ENCODE results near the gene ZNF746. TPM values are rescaled to one million over a fixed set of nuclear protein-coding genes. Genes with fewer than 3 reads are reported as not detected.

Gene ZNF746
- total and polyA plus RNA-seq, 7 experiments from 2014 or later: 7.6 to 32.0 (median 24.0) TPM

DNA sequence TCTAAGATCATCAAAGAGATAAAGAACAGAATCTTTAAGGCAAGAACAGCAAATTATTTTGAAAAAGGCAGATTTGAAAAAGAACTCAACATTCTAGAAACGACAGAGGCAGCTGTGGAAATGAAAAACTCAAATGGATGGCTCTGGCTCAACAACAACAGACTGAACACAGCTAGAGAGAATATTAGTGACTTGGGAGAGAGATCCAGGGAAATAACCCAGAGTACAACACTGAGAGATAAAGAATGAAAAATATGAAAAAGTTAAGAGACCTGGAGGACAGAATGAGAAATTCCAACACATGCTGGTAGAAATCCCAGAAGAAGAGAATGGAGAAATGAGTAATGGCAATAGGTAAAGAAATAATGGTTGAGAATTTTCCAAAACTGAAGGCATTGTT, 18.9 kb downstream of the ZNF746 start:
- peaks cover 12 to 63% (median 39%) of the 10 kb centered on the region in 5 donors for H3K36me3 Mint-ChIP-seq
- peaks cover 0 to 10% (median 6%) of the 10 kb centered on the region in 11 donors for H3K9me3 Mint-ChIP-seq
- intact Hi-C loops (cut with micrococcal nuclease): no loop called here
- Histone ChIP-seq H3K4me1 (ENCODE audit: control insufficient read depth in 2 of 2, insufficient read depth in 2 of 2, low read length in 2 of 2) (no peaks in the 10 kb centered on the region), H3K36me3 (ENCODE audit: control insufficient read depth in 2 of 3, insufficient read depth in 3 of 3, low read length in 3 of 3) (peaks cover 5 to 42% (median 6%) of the 10 kb centered on the region in 3 experiments), H3K4me3 (ENCODE audit: low read length) (no peak overlapping the region), H3K9me3 (ENCODE audit: control insufficient read depth in 2 of 3, low read length in 3 of 3) (no peaks in the 10 kb centered on the region), H3K27me3 (ENCODE audit: control insufficient read depth in 2 of 2, insufficient read depth in 2 of 2, low read length in 2 of 2) (no peaks in the 10 kb centered on the region), H3K27ac (ENCODE audit: low read depth, low read length) (no peak overlapping the region)
- ChIA-PET POLR2A (no interaction called here), CTCF (interaction anchor here (1.2 kb wide), 1 partner anchor 17 kb away, joined by 3 read pairs; no protein-coding TSS in a partner anchor)
- no peak overlapping the region for H3K4me3 Mint-ChIP-seq
- DNase-seq (no peak), ATAC-seq (no peak)
- no peaks in the 10 kb centered on the region for H3K27me3 Mint-ChIP-seq
- H3K4me1 Mint-ChIP-seq: peaks cover 0 to 10% (median 3%) of the 10 kb centered on the region in 7 donors
- H3K27ac Mint-ChIP-seq: peak overlapping the region in 2 of 9 donors; percentile 5 to 59

- H3K27ac ChIP-seq (ENCODE audit: low read depth, low read length): no peak overlapping the region
- no peaks in the 10 kb centered on the region for H3K4me1 ChIP-seq (ENCODE audit: control insufficient read depth in 2 of 2, insufficient read depth in 2 of 2, low read length in 2 of 2)
- Mint-ChIP-seq H3K4me1 (peaks cover 0 to 10% (median 3%) of the 10 kb centered on the region in 7 donors), H3K27me3 (no peaks in the 10 kb centered on the region), H3K36me3 (peaks cover 12 to 67% (median 44%) of the 10 kb centered on the region in 5 donors), H3K4me3 (no peak overlapping the region), H3K27ac (peak overlapping the region in 2 of 9 donors; percentile 28 to 59), H3K9me3 (peaks cover 0 to 10% (median 6%) of the 10 kb centered on the region in 11 donors)
- DNase-seq (no peak), ATAC-seq (no peak)
- POLR2A ChIA-PET: no interaction called here
- H3K36me3 ChIP-seq (ENCODE audit: control insufficient read depth in 2 of 3, insufficient read depth in 3 of 3, low read length in 3 of 3): peaks cover 5 to 51% (median 6%) of the 10 kb centered on the region in 3 experiments
- H3K27me3 ChIP-seq (ENCODE audit: control insufficient read depth in 2 of 2, insufficient read depth in 2 of 2, low read length in 2 of 2): no peaks in the 10 kb centered on the region
- no peak overlapping the region for H3K4me3 ChIP-seq (ENCODE audit: low read length)
- CTCF ChIA-PET: interaction anchor here (1.2 kb wide), 1 partner anchor 18 kb away, joined by 3 read pairs; no protein-coding TSS in a partner anchor
- intact Hi-C loops (cut with micrococcal nuclease): no loop called here
- no peaks in the 10 kb centered on the region for H3K9me3 ChIP-seq (ENCODE audit: control insufficient read depth in 2 of 3, low read length in 3 of 3)
These were observed 19.8 kb downstream of the ZNF746 start for GRCh38 chr7:149477494-149478443.

DNA sequence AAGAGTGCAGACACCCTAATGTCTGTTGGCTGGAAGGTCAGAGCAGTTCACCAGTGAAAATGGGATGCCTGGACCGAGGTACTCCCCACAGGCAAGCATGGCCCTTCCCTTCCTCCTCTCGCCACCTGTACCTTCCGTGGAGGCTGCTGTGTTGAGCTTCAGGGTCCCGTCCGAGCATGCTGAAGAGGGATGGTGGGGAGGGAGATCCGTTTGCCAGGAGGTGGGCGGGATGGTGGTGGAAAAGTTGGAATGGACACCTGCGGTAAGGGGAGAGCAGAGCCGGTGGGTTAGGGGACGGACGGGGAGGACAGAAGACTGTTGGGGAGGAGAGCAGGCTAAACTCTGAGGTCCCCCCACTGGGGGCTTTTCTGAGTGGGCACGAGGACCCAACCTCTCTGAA, 20.8 kb downstream of the ZNF746 start:
- Mint-ChIP-seq H3K27me3 (no peaks in the 10 kb centered on the region), H3K4me1 (peaks cover 0 to 8% (median 3%) of the 10 kb centered on the region in 7 donors), H3K9me3 (peaks cover 0 to 10% (median 6%) of the 10 kb centered on the region in 11 donors), H3K4me3 (no peak overlapping the region), H3K36me3 (peaks cover 12 to 73% (median 46%) of the 10 kb centered on the region in 5 donors), H3K27ac (no peak overlapping the region)
- H3K27ac ChIP-seq (ENCODE audit: low read depth, low read length): no peak overlapping the region
- H3K36me3 ChIP-seq (ENCODE audit: control insufficient read depth in 2 of 3, insufficient read depth in 3 of 3, low read length in 3 of 3): peaks cover 5 to 56% (median 6%) of the 10 kb centered on the region in 3 experiments
- no peaks in the 10 kb centered on the region for H3K9me3 ChIP-seq (ENCODE audit: control insufficient read depth in 2 of 3, low read length in 3 of 3)
- POLR2A ChIA-PET: no interaction called here
- no peaks in the 10 kb centered on the region for H3K4me1 ChIP-seq (ENCODE audit: control insufficient read depth in 2 of 2, insufficient read depth in 2 of 2, low read length in 2 of 2)
- no peak for ATAC-seq
- no peaks in the 10 kb centered on the region for H3K27me3 ChIP-seq (ENCODE audit: control insufficient read depth in 2 of 2, insufficient read depth in 2 of 2, low read length in 2 of 2)
- CTCF ChIA-PET: no interaction called here
- no peak overlapping the region for H3K4me3 ChIP-seq (ENCODE audit: low read length)
- DNase-seq: peak in 1 of 9 donors; percentile 19
- intact Hi-C loops (cut with micrococcal nuclease): no loop called here

GRCh38 chr7:149475121-149476045, 22.2 kb downstream of the ZNF746 start:
- no peaks in the 10 kb centered on the region for H3K27me3 Mint-ChIP-seq
- no peak overlapping the region for H3K4me3 ChIP-seq (ENCODE audit: low read length)
- DNase-seq (peak in 1 of 9 donors; percentile 18), ATAC-seq (peak; percentile 12)
- peaks cover 0 to 8% (median 3%) of the 10 kb centered on the region in 7 donors for H3K4me1 Mint-ChIP-seq
- H3K4me1 ChIP-seq (ENCODE audit: control insufficient read depth in 2 of 2, insufficient read depth in 2 of 2, low read length in 2 of 2): no peaks in the 10 kb centered on the region
- no peak overlapping the region for H3K27ac Mint-ChIP-seq
- H3K9me3 ChIP-seq (ENCODE audit: control insufficient read depth in 2 of 3, low read length in 3 of 3): no peaks in the 10 kb centered on the region
- H3K27ac ChIP-seq (ENCODE audit: low read depth, low read length): no peak overlapping the region
- H3K36me3 ChIP-seq (ENCODE audit: control insufficient read depth in 2 of 3, insufficient read depth in 3 of 3, low read length in 3 of 3): peaks cover 0 to 56% (median 6%) of the 10 kb centered on the region in 3 experiments
- intact Hi-C loops (cut with micrococcal nuclease): loop anchor here in 1 of 2 donors (2.0 kb wide), 1 partner anchor 15 kb away; the partner anchor contains the start of gene ZNF777
- peaks cover 9 to 75% (median 56%) of the 10 kb centered on the region in 5 donors for H3K36me3 Mint-ChIP-seq
- POLR2A ChIA-PET: interaction anchor here (0.6 kb wide), 1 partner anchor 190 kb away, joined by 7 read pairs; no protein-coding TSS in a partner anchor
- no peaks in the 10 kb centered on the region for H3K27me3 ChIP-seq (ENCODE audit: control insufficient read depth in 2 of 2, insufficient read depth in 2 of 2, low read length in 2 of 2)
- CTCF ChIA-PET: no interaction called here
- H3K4me3 Mint-ChIP-seq: no peak overlapping the region
- H3K9me3 Mint-ChIP-seq: peaks cover 0 to 10% (median 6%) of the 10 kb centered on the region in 11 donors

- Mint-ChIP-seq H3K27ac (peak overlapping the region in 1 of 9 donors; percentile 14), H3K4me1 (peaks cover 0 to 8% (median 3%) of the 10 kb centered on the region in 7 donors), H3K9me3 (peaks cover 0 to 10% (median 6%) of the 10 kb centered on the region in 11 donors), H3K36me3 (peaks cover 12 to 74% (median 53%) of the 10 kb centered on the region in 5 donors), H3K4me3 (no peak overlapping the region), H3K27me3 (no peaks in the 10 kb centered on the region)
- DNase-seq (peak in 1 of 9 donors; percentile 20), ATAC-seq (no peak)
- H3K9me3 ChIP-seq (ENCODE audit: control insufficient read depth in 2 of 3, low read length in 3 of 3): no peaks in the 10 kb centered on the region
- H3K36me3 ChIP-seq (ENCODE audit: control insufficient read depth in 2 of 3, insufficient read depth in 3 of 3, low read length in 3 of 3): peaks cover 0 to 56% (median 6%) of the 10 kb centered on the region in 3 experiments
- no peaks in the 10 kb centered on the region for H3K27me3 ChIP-seq (ENCODE audit: control insufficient read depth in 2 of 2, insufficient read depth in 2 of 2, low read length in 2 of 2)
- H3K27ac ChIP-seq (ENCODE audit: low read depth, low read length): no peak overlapping the region
- ChIA-PET POLR2A (no interaction called here), CTCF (no interaction called here)
- no peaks in the 10 kb centered on the region for H3K4me1 ChIP-seq (ENCODE audit: control insufficient read depth in 2 of 2, insufficient read depth in 2 of 2, low read length in 2 of 2)
- intact Hi-C loops (cut with micrococcal nuclease): loop anchor here in 1 of 2 donors (2.0 kb wide), 1 partner anchor 14 kb away; the partner anchor contains the start of gene ZNF777
- no peak overlapping the region for H3K4me3 ChIP-seq (ENCODE audit: low read length)
These were observed 23.1 kb downstream of the ZNF746 start for GRCh38 chr7:149474309-149475120.
